Neural progenitor cell (in vitro differentiated cells): ENCODE results near the gene ING5. TPM values are rescaled to one million over a fixed set of nuclear protein-coding genes. Genes with fewer than 3 reads are reported as not detected.
A peak's percentile ranks its signal among the peaks of the same experiment; 100 is the strongest.
"Not testable (repeated sequence)": the region's sequence is repeated elsewhere in the genome, so short reads cannot be mapped to it uniquely, and the experiment has no call there.

Source experiments
- DNase-seq: peaks from one replicate; pipeline ENCODE4 v3.0.0-alpha.2; 2016; ENCODE audit warnings: low spot score
- H2AFZ ChIP-seq: fragments of 200-600 bp; sonication (generic); replicated peaks from 2 replicates; pipeline ENCODE4 v1.6.1; 2016; ENCODE audit warnings: antibody characterized with exemption
- H3F3A ChIP-seq: fragments of 200-600 bp; sonication (generic); 2 replicates; pipeline ENCODE4 v1.6.1; 2016; ENCODE audit warnings: antibody characterized with exemption, low read depth
- H3K27ac ChIP-seq: fragments of 200-600 bp; sonication (generic); 2 replicates; pipeline ENCODE4 v1.5.1; 2016; ENCODE audit warnings: mild to moderate bottlenecking
- H3K27me3 ChIP-seq: fragments of 200-600 bp; sonication (generic); 2 replicates; pipeline ENCODE4 v1.6.1; 2016; ENCODE audit warnings: mild to moderate bottlenecking, moderate library complexity
- H3K36me3 ChIP-seq: fragments of 200-600 bp; sonication (generic); 2 replicates; pipeline ENCODE4 v1.5.1; 2016
- H3K4me1 ChIP-seq: fragments of 200-600 bp; sonication (generic); 2 replicates; pipeline ENCODE4 v1.6.1; 2016; ENCODE audit warnings: mixed run types
- H3K4me2 ChIP-seq: fragments of 200-600 bp; sonication (generic); 2 replicates; pipeline ENCODE4 v1.6.1; 2016
- H3K4me3 ChIP-seq: fragments of 200-600 bp; sonication (generic); 2 replicates; pipeline ENCODE4 v1.5.1; 2016
- H3K79me2 ChIP-seq: fragments of 200-600 bp; sonication (generic); 2 replicates; pipeline ENCODE4 v1.6.1; 2016; ENCODE audit warnings: low read depth
- H3K9ac ChIP-seq: fragments of 200-600 bp; sonication (generic); 2 replicates; pipeline ENCODE4 v1.6.1; 2016
- H3K9me3 ChIP-seq: fragments of 200-600 bp; sonication (generic); 2 replicates; pipeline ENCODE4 v1.5.1; 2016; ENCODE audit warnings: low read depth
- H4K20me1 ChIP-seq: fragments of 200-600 bp; sonication (generic); 2 replicates; pipeline ENCODE4 v1.6.1; 2016; ENCODE audit warnings: low read depth
- H3K27ac Mint-ChIP-seq: 3 replicates; pipeline ENCODE4 v1.8.0; 2021; ENCODE audit warnings: mixed read lengths
- H3K27me3 Mint-ChIP-seq: 2 replicates; pipeline ENCODE4 v1.8.0; 2022; ENCODE audit warnings: low read depth, mild to moderate bottlenecking, inconsistent platforms, moderate library complexity, mixed read lengths; ENCODE audit not compliant: insufficient read depth
- H3K36me3 Mint-ChIP-seq: 3 replicates; pipeline ENCODE4 v1.8.0; 2021; ENCODE audit warnings: mixed read lengths
- H3K4me1 Mint-ChIP-seq: 3 replicates; pipeline ENCODE4 v1.8.0; 2021; ENCODE audit warnings: mixed read lengths
- H3K4me3 Mint-ChIP-seq: 3 replicates; pipeline ENCODE4 v1.8.0; 2021; ENCODE audit warnings: mild to moderate bottlenecking, moderate library complexity, mixed read lengths
- H3K9me3 Mint-ChIP-seq: 3 replicates; pipeline ENCODE4 v1.8.0; 2020; ENCODE audit warnings: mixed read lengths
- CTCF ChIP-seq: fragments of 200-600 bp; sonication (generic); IDR thresholded peaks from 2 replicates; pipeline ENCODE4 v1.5.1; 2017; ENCODE audit warnings: antibody characterized with exemption, mild to moderate bottlenecking
- EZH2 ChIP-seq: fragments of 200-600 bp; sonication (generic); IDR thresholded peaks from 2 replicates; pipeline ENCODE4 v1.6.1; 2017; ENCODE audit warnings: antibody characterized with exemption, mild to moderate bottlenecking, moderate library complexity
- EZH2phosphoT487 ChIP-seq: fragments of 200-600 bp; sonication (generic); IDR thresholded peaks from 2 replicates; pipeline ENCODE4 v1.6.1; 2017; ENCODE audit warnings: antibody characterized with exemption
- total RNA-seq: library from RNA; depleted of rRNA; stranded (reverse); fragments of >200 nt; gene quantifications from 2 replicates; pipeline ENCODE4 v1.2.3, GENCODE V29; 2015; ENCODE audit warnings: low replicate concordance

The ING5 gene
- total RNA-seq, 1 donor from 2014 or later: 38.2 TPM

GRCh38 chr2:241659150-241659739 is 42.6 kb upstream of the ING5 start:
- Histone ChIP-seq H4K20me1 (peaks cover 10% of the 10 kb centered on the region), H3K79me2 (no peaks in the 10 kb centered on the region), H3F3A (no peaks in the 10 kb centered on the region), H2AFZ (no peak overlapping the region), H3K27me3 (no peaks in the 10 kb centered on the region), H3K4me1 (no peaks in the 10 kb centered on the region), H3K36me3 (no peaks in the 10 kb centered on the region), H3K4me3 (no peak overlapping the region), H3K9me3 (no peaks in the 10 kb centered on the region), H3K9ac (no peak overlapping the region), H3K27ac (no peak overlapping the region), H3K4me2 (no peak overlapping the region)
- DNase-seq: peak; percentile 61
- no peaks in the 10 kb centered on the region for H3K9me3 Mint-ChIP-seq
- H3K4me3 Mint-ChIP-seq: no peak overlapping the region
- peak overlapping the region; percentile 22 for H3K27ac Mint-ChIP-seq
- H3K27me3 Mint-ChIP-seq: no peaks in the 10 kb centered on the region
- H3K36me3 Mint-ChIP-seq: peaks cover 18% of the 10 kb centered on the region
- peaks cover 2% of the 10 kb centered on the region for H3K4me1 Mint-ChIP-seq
- peak; percentile 63 for TF ChIP-seq CTCF
- TF ChIP-seq EZH2phosphoT487: no peak

- peak overlapping the region; percentile 27 for H3K9ac ChIP-seq
- Mint-ChIP-seq H3K27ac (no peak overlapping the region), H3K9me3 (no peaks in the 10 kb centered on the region), H3K27me3 (no peaks in the 10 kb centered on the region), H3K36me3 (peaks cover 19% of the 10 kb centered on the region), H3K4me3 (no peak overlapping the region), H3K4me1 (peaks cover 10% of the 10 kb centered on the region)
- no peaks in the 10 kb centered on the region for H3F3A ChIP-seq
- H3K4me1 ChIP-seq: no peaks in the 10 kb centered on the region
- no peaks in the 10 kb centered on the region for H3K36me3 ChIP-seq
- no peak overlapping the region for H3K4me2 ChIP-seq
- H3K9me3 ChIP-seq: no peaks in the 10 kb centered on the region
- H4K20me1 ChIP-seq: peaks cover 12% of the 10 kb centered on the region
- TF ChIP-seq CTCF (no peak), EZH2phosphoT487 (no peak), EZH2 (no peak)
- H2AFZ ChIP-seq: no peak overlapping the region
- no peak overlapping the region for H3K4me3 ChIP-seq
- no peaks in the 10 kb centered on the region for H3K79me2 ChIP-seq
- H3K27ac ChIP-seq: no peak overlapping the region
- no peaks in the 10 kb centered on the region for H3K27me3 ChIP-seq
- no peak for DNase-seq
Measured at GRCh38 chr2:241660593-241661213, 41.1 kb upstream of the ING5 start.

- not testable (repeated sequence) for H3K4me1 ChIP-seq, H3K9me3 ChIP-seq, H3K9ac ChIP-seq, H3K27me3 Mint-ChIP-seq, H3K27me3 ChIP-seq, H3K36me3 ChIP-seq, H3K79me2 ChIP-seq, DNase-seq, H2AFZ ChIP-seq, H3K4me3 Mint-ChIP-seq, H3K27ac ChIP-seq, H3K9me3 Mint-ChIP-seq, H3K4me2 ChIP-seq, H3K4me3 ChIP-seq, H3F3A ChIP-seq, H3K27ac Mint-ChIP-seq
- H4K20me1 ChIP-seq: peaks cover 24% of the 10 kb centered on the region
- Mint-ChIP-seq H3K36me3 (peaks cover 12% of the 10 kb centered on the region), H3K4me1 (peaks cover 23% of the 10 kb centered on the region)
Measured at GRCh38 chr2:241662731-241663130, 39.1 kb upstream of the ING5 start.

- Histone ChIP-seq H3K27me3 (no peaks in the 10 kb centered on the region), H3K27ac (no peak overlapping the region), H3K9ac (no peak overlapping the region), H3F3A (no peaks in the 10 kb centered on the region), H3K4me3 (no peak overlapping the region), H4K20me1 (peaks cover 14% of the 10 kb centered on the region), H3K36me3 (no peaks in the 10 kb centered on the region), H2AFZ (no peak overlapping the region), H3K4me1 (peaks cover 7% of the 10 kb centered on the region), H3K79me2 (no peaks in the 10 kb centered on the region), H3K4me2 (no peak overlapping the region), H3K9me3 (no peaks in the 10 kb centered on the region)
- H3K9me3 Mint-ChIP-seq: no peaks in the 10 kb centered on the region
- TF ChIP-seq CTCF (no peak), EZH2 (no peak), EZH2phosphoT487 (no peak)
- H3K27me3 Mint-ChIP-seq: peaks cover 3% of the 10 kb centered on the region
- H3K4me3 Mint-ChIP-seq: peak overlapping the region; percentile 61
- H3K4me1 Mint-ChIP-seq: peaks cover 23% of the 10 kb centered on the region
- H3K27ac Mint-ChIP-seq: peak overlapping the region; percentile 48
- H3K36me3 Mint-ChIP-seq: peaks cover 5% of the 10 kb centered on the region
- DNase-seq: no peak
Measured at GRCh38 chr2:241665731-241666440, 36.0 kb upstream of the ING5 start.
